Measurements from ENCODE around the gene LRRC53. TPM values are rescaled to one million over a fixed set of nuclear protein-coding genes. Genes with fewer than 3 reads are reported as not detected.

Gene LRRC53
- total RNA-seq (2022; extraction: Qiagen RNA extraction; ENCODE audit: low read depth): not detected in 5 replicates

DNA sequence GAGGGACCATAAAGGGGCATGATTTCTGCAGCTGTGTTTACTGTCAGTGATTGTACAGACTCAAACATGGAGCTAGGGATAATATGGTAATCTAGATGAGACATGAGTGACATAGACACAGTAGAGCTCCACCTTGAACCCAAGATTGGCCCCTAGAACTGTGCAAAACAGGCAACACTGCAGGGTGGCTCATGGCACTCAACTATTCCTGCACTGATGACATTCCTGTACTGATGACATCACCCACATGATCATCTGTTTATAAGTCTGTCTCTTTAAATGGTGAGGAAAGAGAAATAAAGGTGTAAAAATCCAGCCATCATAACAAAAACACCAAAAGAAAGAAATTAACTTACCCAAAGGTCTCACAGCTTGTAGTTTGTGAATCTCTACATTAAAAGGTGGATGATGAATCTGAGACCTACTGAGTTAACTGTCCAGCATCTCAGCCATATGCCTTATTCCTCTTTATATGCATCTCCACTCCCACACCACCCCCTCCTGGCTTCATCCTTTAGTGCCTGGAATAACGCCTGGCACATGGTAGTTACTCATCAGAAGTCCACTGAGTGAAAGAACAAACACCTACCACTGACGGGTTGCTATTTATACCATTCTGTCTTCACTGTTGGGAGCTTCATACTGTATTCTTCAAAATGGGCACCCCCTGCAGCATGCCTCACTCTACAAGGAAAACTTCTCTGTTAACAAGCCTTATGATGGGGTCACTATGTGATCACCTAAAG lies at the start of gene LRRC53:
Gene LRRC53, minus strand, starts transcription at position 442 of the 746 bp plus-strand sequence. CDS start 29,262 bp downstream, outside the sequence.

Other genes with a start within 250 kb of the LRRC53 start
- gene ERICH3, start 161.2 kb upstream of the LRRC53 start, total RNA-seq (2022; extraction: Qiagen RNA extraction; ENCODE audit: low read depth): not detected in 5 replicates
- 51.6 to 67.7 TPM (median 62.1 TPM) in 5 replicates for gene CRYZ, start 220.4 kb upstream of the LRRC53 start, total RNA-seq (2022; extraction: Qiagen RNA extraction; ENCODE audit: low read depth)
- gene TYW3, start 220.5 kb upstream of the LRRC53 start, total RNA-seq (2022; extraction: Qiagen RNA extraction; ENCODE audit: low read depth): 12.8 to 19.4 TPM (median 18.2 TPM) in 5 replicates

All from A549 treated with RU486 at 1 μM for 4 hours (cell line).